GM18511 (cell line): ENCODE data around the gene TNS1.

Experiments
- ATAC-seq: cut with Tn5 transposase; IDR thresholded peaks from one replicate; pipeline ENCODE4 v1.9.1; 2021; ENCODE audit warnings: mild to moderate bottlenecking, moderate library complexity; ENCODE audit not compliant: unreplicated experiment

Gene TNS1

DNA sequence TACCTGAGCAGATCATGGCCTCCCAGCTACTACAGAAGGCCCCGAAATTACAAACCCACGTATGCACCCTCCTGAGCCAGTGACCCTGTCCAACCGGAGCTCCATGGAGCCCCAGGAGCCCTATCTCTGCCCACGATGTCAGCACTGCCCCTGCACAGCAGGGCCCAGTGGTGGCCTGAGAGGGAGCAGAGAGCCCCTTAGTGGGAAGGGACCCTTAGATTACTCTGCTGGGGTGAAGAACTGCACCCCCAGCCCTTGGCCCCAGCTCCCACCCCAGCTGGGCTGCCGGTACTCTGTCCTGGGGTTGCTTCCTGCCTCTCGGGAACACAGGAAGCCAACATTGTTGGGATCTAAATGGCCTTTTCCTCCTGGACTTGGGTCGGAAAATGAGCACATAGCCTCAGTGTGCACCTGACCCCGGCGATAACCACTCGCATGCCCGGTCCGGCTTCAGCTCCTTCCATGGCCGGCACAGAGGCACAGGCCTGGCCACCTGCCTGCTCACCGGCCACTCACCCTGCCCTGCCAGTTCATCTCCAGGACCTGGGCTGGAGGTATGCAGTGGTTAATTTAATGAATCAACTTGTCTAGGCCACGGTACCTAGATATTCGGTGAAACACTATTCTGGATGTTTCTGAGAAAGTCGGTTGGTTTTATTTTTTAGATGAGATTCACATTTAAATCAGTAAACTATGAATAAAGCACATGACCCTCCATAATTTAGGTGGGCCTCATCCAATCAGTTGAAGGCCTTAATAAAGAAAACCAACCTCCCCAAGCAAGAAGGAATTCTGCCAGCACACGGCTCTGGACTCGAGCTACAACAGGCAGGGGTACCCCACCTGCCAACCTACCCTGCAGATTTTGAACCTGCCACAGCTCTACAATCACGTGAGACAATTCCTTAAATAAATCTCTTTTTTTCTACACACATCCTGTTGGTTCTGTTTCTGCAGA lies 19.2 kb downstream of the TNS1 start:
- no peak for ATAC-seq

DNA sequence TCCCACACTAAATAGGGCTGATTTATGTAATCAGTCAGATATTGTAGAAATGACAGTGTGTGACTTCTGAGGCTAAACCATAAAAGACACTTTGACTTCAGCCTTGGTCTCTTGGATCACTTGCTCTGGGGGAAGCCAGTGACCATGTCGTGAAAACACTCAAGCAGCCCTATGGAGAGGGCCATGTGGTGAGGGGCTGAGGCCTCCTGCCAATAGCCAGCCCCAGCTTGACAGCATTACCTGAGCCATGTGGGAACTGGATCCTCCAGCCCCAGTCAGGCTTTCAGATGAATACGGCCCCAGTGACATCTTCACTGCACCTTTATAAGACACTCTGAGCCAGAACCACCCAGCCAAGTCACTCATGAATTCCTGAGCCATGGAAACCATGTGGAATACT lies 20.8 kb downstream of the TNS1 start:
- no peak for ATAC-seq

DNA sequence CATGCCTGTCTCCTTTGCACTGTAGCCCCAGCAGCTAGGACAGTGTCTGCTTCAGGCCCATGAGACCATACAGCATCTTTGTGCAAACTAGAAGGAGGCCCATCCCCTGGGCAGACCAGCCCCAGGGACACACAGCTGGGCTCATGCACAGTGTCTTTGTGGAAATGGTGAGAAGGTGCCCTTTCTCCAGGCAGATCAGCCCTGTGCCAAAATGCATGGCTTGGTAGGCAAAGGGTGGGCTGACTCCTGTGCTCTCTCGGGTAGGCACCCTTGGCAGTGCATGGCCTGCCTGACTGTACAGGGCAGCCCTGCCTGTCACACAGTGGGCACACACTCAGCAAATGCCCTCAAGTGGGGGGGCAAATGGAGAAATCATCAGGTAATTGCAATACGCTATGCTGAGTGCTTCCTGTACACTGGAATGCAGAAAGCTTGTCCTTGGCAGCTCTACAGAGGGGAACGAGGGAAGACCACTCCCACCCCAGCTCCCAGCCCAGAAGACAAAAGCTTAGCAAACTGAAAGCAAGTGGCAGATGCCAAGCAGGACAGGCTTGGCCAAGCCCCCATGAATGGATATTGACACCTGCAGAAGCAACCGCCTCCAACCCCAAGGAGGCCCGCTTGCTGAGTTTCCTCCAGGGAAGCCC lies 21.6 kb downstream of the TNS1 start:
- no peak for ATAC-seq

DNA sequence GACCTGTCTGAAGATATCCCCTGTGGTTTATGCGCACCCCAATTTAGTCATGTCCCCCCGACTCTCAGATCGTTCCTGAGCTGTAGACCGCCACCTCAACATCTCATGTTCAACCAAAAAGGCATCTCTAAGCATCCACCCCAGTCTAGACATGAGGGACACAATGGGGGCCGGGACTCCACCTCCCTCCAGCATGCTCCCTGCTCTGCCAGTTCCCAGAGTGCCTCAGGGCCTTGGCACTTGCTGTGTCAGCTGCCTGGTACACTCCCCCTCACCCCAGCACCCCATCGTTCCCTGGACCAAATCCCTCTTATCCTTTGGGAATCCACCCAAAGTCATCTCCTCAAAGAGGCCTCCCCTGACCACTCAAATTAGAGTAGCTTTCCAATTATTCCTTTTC lies 22.2 kb downstream of the TNS1 start:
- ATAC-seq: no peak

DNA sequence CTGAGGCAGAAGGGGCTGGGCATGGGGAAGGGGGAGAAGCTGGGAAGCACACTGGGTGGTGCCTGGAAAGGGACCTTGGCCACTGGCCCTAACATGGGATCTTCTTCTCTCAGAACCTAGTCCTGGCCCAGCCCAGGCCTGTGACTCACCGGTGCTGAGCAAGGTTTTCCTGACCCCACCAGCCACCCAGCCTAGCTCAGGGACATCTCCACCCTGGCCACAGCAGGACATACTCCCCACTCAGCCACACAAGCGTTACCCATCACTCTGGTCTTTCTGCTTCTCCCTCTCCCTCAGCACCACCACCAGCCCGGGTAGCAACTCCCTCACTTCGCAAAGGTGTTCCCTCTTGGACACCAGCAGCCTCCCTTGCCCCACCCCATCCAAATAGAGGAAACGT lies 22.8 kb downstream of the TNS1 start:
- no peak for ATAC-seq

DNA sequence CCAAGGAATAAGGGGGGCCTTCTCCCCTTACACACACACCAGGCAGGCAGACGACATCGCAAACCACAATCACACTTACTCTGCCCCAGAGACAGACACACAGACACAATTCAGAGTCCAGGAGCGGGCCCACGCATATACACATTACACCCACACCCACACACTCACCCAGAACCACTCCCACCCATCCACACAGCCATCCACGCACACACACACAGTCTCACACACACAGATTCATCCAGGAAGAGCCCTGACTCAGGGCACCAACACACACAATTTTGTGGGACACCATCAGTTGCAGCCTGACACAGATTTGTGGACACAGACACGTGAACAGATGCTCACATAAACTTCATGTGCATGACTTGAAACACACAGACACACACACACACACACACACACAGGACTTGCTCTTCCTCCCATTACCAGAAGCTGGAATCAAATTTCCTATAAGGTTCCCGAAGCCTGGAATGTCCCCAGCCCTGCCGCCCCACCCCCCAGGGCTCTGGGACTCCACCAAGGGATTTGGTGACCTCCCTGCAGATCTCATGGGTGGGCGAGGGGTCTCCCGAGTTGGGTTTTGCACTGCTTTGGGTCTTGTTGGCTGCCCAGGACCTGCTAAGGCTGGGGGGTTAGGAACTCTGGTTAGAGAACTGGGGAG lies 23.5 kb downstream of the TNS1 start:
- no peak for ATAC-seq

DNA sequence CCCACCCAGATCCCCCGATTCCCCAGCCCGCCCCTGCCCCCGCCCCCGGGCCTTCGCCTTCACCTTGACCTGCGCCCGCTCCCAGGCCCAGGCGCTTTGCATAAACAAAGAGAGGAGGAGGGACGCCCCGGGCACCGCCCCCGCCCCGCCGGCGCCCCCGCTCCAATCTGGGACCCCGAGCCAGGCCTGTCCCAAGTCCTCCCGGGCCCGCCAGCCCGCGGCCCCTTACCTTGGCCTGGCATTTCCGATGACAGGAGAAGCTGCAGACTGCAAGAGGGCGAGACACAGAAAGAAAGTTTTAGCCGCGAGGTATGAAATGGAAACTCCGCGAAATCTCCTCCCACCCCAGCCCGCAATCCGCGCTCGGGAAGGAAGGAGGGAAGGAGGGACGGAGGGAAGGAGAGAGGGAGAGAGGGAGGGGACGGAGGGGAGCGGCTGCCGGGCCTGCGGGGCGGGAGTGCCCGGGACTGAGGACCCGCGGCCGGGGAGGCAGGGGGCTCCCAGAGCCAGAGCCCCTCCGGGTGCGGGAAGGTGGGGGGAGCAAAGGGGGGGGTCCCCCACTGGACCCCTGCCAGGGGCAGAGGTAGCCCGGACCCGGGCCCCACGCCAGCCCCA lies 24.2 kb downstream of the TNS1 start:
- no peak for ATAC-seq

DNA sequence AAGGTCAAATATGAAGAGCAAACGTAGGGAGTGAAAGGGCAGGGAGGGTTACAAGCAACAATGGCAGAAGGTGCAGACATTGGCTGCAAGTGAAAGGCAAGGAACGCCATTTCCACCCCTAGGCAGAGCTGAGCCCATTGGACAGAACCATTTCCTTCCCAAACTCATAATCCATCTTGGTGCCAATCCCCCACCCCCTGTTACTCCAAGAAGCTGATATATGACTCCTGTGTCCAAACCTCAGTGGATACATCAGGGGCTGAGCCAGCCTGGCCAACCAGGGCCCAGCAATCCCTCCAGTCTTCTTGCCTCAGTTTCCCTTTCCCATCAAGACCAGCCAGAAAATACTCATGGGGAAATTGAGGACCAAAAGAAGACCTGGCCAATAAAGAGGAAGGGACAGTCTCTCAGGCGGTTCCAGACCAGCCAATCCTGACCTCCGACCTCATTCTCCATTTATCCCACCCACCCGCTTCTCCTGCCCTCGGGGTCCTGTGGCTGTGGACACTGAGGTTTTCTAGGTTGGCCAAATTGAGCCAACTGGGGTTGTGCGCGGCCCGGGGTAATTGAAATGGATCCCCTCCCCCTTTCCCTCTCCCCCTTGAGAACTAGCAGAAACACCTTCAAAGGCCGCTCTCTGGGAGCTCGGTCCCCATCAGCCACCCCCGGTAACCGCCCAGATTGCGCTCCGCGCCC lies 24.8 kb downstream of the TNS1 start:
- ATAC-seq: no peak

DNA sequence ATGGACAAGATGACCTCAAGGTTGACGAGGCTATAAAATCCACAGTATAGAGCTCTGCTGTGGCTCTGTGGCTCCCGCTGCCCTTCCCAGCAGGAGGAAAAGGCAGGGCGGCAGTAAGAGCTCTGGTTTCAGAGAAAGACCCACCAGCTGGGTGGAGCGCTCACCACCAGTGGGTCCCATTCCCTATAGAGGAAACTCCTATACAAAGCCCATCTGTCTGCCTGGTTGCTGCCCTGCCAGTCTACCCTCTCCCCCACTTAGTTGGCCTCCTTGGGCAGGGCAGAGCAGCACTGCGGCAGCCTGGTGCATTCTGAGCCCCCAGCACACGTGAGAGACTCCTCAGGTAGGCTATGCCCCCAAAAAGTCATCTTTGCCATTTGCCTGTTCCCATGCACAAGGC lies 26.5 kb downstream of the TNS1 start:
- ATAC-seq: no peak

DNA sequence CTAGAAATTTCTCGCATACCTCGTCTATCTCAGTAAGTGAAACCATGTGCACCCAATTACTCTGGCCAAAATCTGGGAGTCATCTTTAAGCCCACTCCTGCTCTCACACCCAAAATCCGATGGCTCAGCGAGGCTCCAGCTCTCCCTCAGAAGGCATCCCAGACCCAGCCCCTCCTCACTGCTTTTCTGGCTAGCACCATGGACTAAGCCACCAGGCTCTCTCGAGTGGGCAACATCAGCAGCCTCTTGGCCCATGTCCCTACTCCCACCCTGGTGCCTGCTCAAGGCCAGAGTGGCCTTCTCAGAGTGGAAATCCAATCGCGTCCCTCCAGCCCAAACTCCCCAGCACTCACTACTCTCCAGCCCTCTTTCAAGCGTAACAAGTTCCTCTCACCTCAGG lies 27.2 kb downstream of the TNS1 start:
- no peak for ATAC-seq

DNA sequence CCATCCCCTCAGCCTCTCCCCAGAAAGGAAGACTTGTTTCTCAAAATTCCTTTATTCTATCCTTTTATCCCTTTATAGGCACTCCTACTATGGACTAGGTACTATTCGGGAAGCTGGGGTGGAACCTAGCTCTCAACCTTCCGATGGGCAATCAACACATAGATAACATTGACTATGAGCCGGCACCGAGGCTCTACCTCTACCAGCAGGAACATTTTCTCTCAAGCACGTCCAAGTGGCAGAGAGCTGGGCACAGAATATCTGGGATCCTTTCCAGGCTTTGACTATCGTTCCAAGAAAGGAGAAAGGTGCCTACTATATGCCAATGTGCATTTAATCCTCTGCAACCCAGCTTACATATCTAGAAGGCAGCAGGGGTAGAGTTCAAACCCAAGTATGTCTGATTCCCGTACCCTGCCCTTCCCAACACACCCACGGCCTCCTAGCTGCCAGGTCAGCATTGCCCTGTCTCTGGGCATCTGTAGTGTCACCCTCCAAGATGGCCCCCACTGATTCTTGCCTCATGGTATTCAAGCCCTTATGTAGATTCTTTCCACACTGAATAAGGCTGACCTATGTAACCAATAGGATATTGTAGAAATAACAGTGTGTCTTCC lies 28.3 kb downstream of the TNS1 start:
- ATAC-seq: no peak

DNA sequence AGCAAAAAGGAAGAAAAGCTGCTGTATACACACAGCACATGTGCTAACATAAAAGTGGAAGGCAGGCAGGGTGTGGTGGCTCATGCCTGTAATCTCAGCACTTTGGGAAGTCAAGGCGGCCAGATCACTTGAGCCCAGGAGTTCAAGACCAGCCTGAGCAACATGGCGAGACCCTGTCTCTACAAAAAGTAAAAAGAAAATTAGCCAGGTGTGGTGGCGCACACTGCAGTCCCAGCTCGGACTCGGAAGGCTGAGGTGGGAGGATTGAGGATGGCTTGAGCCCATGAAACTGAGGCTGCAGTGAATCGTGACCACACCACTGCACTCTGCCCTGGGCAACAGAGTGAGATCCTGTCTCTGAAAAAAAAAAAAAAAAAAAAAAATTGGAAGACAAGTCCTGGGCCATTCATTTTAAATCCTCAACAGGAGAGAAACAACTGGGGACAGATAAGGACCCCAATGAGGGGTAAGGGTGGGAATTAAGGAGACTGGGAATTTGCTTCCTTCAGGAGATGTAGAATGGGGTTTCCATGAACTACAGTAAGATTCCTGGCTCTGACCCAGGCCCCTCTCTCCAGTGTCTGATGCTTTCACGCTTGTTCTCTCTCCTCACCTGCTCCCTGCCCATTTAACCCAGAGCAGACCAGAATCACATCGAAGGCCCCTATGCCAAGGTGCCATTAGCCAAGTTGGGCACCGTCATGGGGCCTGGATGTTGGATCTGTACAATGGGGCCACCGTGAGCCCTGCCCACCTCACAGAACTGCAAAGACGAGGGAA lies 29.6 kb downstream of the TNS1 start:
- ATAC-seq: no peak

DNA sequence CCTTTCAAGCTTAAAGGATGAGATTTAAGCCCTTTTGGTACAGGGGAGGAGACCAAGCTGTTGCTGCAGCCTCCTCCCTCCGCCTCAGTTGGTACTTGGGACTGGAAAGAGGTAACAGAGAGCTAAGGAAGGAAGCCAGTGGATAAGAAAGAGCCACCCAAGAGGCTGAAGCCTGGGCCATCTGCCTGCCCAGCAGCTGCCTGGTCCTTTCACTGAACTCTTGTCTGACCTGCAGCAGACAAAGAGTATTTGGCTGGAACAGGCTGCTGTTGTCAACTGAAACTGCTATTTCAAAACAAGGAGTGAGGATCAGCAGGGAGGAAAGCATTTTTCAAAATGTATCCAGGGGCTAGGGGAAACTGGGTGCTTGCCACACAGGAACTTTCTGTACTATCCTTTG lies 30.3 kb downstream of the TNS1 start:
- ATAC-seq: no peak

DNA sequence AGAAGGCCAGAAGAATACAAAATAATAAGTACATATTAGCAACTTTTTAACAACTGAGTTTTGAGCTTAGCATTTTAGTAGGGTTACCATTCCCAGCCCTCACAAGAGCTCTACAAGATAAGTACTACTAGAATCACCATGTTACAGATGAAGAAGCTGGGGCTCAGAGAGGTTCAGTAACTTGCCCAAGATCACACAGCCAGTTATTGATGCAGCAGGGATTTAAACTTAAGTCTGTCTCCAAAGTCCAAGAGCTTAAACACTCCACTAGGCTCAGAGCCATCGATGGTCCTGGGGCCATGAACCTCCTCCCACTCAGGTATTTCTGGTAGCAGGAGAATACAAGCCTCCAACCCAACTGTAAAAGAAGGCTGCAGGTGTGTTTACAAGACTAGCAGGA lies 30.8 kb downstream of the TNS1 start:
- ATAC-seq: no peak

DNA sequence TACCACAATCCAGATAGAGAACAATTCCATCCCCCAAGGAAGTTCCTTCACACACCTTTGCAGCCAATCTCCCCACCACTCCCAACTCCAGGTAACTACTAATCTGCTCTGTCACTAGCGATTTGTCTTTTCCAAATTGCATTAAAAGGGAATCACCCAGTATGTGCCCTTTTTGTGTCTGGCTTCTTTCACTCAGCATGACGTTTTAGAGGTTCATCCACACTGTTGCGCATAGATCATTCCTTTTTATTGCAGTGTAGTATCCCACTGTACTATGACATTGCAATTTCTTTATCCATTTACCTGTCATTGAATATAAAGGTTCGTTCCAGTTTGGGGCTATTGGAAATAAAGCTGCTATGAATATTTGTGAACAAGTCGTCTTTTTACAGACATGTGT lies 31.6 kb downstream of the TNS1 start:
- ATAC-seq: no peak

DNA sequence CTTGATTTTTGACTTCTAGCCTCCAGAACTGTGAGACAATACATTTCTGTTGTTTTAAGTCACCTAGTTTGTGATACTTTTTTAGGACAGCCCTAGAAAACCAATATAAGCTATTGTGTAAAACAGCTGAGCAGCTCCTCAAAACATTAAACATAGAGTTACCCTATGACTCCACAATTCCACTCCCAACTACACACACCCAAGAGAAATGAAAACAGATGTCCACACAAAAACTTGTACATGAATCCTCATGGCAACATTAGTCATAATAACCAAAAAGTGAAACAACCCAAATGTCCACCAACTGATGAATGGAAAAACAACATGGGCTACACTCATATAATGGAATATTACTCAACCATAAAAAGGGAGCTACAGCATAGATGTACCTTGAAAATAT lies 32.6 kb downstream of the TNS1 start:
- no peak for ATAC-seq

DNA sequence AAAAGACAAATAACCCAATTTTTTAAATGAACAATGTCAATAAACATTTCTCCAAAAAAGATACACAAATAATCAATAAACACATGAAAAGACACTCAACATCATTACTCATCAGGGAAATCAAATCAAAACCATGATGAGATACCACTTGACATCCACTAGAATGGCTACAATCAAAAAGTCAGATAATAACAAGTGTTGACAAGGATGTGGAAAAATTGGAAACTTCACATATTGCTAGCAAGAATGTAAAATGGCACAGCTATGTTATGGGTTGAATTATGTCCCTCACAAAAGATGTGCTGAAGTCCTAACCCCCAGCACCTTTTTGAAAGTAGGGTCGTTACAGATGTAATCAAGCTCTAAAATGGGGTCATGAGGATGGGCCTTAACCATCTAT lies 33.2 kb downstream of the TNS1 start:
- no peak for ATAC-seq

DNA sequence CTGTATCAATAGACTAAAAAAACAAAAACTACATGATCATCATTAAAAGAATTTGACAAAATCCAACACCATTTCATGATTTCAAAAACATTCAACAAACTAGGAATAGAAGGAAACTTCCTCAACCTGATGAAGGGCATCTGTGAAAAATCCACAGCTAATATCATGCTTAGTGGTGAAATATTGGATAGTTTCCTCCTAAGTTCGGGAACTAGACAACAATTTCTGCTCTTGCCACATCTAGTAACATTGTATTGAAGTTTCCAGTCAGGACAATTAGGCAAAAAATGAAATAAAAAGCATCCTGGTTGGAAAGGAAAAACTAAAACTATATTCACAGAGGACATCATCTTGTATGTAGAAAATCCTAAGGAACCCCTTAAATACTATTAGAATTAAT lies 34.8 kb downstream of the TNS1 start:
- no peak for ATAC-seq

DNA sequence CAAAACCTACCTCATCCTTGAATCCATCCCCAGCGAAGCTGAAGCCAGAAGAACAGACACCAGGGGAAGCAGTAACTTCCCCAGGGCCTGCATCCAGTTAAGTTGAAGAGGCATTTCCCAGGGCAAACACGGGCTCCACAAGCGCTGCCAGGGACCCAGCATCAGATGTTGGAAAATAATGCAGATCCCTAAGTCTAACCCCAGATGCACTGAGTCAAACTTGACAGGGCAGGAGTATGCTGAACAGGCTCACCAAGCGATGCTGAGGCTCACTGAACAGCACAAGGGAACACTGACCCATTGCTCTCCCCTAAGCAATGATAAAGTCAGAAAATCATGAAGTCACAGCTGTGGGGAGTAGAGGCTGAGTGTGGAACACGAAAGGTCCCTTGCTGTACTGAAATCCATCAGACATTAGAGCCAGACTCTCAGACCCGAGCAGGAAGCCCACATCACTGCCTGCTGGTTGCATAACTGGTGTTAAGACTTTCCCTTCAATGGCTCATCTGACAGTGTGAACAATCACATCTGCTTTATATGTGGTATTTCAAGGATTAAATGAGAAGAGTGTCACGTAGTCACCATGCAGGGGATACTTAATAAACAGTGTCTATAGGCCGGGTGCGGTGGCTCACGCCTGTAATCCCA lies 36.2 kb downstream of the TNS1 start:
- ATAC-seq: no peak
